COR-L47 (cell line): ENCODE results near the gene GPR68.
A peak's percentile ranks its signal among the peaks of the same experiment; 100 is the strongest.

Experiments
- DNase-seq: peaks from one replicate; lab custom pipeline; 2025; lab: John Stamatoyannopoulos, UW

The GPR68 gene, protein sequence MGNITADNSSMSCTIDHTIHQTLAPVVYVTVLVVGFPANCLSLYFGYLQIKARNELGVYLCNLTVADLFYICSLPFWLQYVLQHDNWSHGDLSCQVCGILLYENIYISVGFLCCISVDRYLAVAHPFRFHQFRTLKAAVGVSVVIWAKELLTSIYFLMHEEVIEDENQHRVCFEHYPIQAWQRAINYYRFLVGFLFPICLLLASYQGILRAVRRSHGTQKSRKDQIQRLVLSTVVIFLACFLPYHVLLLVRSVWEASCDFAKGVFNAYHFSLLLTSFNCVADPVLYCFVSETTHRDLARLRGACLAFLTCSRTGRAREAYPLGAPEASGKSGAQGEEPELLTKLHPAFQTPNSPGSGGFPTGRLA

GRCh38 chr14:91244501-91244901 is at the start of gene GPR68:
GPR68 (minus strand) TSS chr14:91244704; CDS start chr14:91235050, 9,654 bp downstream.
- peak; percentile 66 for DNase-seq

- no peak for DNase-seq
Observed at GRCh38 chr14:91294153-91294552, 49.6 kb upstream of the GPR68 start.

DNA sequence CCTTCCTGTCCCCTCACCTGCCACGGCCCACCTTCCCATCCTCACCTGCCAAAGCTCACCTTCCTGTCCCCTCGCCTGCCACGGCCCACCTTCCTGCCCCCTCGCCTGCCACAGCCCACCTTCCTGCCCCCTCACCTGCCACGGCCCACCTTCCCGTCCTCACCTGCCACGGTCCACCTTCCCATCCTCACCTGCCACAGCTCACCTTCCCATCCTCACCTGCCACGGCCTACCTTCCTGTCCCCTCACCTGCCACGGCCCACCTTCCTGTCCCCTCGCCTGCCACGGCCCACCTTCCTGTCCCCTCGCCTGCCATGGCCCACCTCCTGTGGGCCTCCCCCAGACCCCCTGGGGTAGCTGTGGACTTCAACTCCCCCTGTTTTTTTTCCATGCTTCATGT is 48.8 kb upstream of the GPR68 start:
- DNase-seq = no peak

DNA sequence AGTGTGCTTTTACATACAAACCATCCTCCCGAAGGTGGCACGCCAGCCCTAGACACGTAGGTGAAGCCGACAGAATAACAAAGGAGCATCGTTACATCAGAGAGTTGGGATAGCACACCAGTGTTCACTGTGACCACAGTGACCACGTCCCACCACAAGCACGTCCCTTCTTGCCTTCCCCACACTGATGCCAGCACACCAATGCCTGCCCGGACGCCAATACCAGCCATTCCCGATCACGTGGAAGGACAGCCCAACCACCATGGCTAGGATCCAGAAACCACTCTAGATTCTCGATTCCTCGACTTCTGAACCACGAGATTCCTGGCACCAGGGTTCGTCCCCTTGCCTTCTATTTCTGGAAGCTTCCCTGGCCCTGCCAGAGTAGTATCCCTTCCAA is 48.0 kb upstream of the GPR68 start:
- DNase-seq = no peak

DNA sequence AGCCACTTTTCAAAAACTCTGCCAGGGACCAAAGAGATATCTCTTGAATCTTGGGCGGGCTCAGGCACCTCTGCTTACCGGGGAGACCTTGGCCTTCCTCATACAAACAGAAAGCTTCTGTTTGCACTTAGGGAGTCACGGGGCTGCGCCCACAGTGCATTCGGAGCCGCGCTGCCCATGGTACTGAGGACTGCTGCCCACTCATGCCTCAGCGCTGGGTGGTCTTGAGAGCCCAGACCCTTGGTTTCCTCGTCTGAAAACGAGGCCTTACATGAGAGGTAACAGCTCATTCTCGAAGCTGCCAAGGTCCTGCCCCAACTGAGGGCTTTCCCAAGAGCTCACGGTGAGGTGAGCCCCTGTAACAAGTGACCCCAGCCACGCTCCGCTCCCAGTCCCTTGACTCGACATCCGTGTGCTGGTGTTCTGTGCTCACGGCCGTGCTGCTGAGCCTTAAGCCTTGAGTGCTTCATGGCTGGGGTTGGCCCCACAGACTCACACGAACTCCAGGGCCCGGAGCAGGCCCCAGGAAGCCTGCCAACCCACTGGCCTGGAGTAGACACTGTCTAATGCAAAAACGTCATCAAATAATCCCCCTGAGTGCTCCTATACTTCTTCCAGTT is 47.4 kb upstream of the GPR68 start:
- DNase-seq = no peak

DNA sequence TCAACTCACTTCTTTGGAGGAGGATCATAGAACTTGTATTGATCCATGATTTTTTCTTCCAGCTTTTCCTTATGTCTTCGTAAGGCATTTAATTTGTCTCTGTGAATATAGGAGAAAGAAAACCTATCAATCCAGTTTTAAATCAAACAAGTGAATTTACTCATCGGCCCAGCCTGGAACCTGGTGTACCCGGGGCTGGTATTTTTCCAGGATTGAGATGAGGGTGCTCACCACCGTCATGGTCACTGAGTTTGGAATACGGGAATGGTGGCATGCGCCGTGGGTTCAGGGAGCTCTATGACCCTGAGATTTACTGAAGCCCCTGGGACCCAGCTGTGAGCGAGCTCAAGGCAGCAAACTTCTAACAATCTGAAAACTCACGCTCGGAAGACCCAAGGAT is 46.5 kb upstream of the GPR68 start:
- no peak for DNase-seq

GRCh38 chr14:91289464-91289863 is 45.0 kb upstream of the GPR68 start:
- DNase-seq = no peak

DNA sequence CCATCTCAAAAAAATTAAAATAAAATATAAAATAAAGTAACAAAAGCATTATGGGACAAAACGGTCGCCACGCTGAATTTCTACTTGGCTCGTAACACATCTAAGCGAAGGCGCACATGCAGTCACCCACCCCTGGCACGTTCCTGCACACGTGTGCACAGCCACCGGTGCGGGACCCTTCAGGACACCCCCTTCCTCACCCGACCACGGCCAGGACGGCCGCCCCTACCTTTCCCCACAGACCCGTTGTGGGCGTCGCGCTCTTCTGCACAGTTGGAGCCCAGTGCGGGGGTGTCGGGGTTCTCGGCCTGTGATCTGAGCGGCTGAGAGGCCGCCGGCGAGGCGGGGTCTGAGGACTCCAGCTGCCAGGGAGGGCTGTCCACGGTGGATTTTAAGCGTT is 44.4 kb upstream of the GPR68 start:
- DNase-seq = no peak

- DNase-seq = peak; percentile 73
Observed at GRCh38 chr14:91286530-91286937, 42.0 kb upstream of the GPR68 start.

DNA sequence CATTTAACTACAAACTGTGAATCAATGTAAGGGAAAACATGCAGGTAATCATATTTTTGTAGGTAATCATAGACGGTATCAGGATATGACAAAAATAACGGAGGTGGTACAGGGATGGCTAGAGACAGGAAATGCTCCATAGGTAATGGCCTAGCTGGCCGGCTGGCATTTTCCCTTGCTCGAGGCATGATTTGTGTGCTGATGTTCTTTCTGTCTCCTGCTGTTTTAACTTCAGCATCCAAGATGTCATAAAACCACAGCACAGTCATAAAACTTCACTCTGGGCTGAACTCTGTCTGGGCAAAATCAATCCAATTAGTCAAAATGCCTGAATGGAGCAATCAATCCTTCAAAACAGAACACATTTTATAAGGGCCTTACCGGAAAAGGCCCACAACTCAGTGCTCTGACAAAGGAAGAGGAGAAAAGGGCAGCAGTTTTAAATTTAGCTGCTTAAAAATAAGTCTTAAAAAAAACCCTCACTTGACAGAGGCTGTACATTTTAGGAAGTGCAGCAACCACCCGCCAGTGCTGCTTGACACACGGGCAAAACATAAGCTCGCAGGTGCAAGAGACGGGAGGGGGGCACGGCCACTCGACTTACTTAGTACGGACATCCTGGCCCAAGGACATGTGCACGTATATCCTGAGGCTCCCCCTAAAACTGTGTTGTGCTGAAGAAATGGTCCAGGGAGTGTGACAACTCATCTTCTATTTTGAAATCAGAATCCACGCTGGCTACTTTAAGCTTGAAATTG is 40.5 kb upstream of the GPR68 start:
- no peak for DNase-seq

GRCh38 chr14:91284146-91284790 is 39.8 kb upstream of the GPR68 start:
- no peak for DNase-seq

DNA sequence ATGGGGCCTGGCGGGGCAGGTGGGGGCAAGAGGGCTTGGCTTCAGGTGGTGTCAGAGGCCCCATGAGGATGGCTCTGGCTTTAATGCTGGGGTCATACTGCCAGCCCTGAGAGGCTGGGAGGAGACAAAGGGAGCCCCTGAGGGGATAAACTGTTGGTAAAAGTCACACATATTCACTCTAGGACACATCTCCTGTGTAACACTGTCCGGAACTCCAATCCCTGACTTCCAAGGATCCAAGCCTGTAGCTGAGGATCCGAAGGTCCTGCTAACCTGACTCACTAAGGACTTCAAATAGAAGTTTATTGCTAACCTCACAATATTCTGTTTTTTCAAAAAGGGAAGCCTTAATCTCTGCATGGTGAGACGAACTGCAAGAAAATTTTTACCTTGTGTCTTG is 39.2 kb upstream of the GPR68 start:
- no peak for DNase-seq

- DNase-seq = no peak
Observed at GRCh38 chr14:91282954-91283645, 38.6 kb upstream of the GPR68 start.

DNA sequence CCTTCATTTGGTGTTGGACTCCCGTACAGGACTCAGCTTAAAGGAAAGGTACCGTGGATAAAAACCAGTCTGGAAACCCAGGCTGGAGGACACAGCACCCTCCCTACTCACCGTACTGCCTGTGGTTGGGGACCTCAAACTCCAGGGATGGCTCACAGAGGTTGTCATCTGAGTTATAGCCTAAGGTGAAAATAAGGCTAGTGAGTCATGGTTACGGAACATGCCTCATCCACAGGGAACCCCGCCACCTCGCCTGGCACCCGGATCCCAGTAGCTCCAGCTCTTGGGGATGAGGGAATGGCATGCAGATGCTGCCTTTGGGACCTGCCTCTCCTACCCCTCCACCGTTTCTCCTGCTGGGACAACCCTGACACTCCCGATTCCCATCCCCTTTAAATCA is 36.8 kb upstream of the GPR68 start:
- DNase-seq = no peak

DNA sequence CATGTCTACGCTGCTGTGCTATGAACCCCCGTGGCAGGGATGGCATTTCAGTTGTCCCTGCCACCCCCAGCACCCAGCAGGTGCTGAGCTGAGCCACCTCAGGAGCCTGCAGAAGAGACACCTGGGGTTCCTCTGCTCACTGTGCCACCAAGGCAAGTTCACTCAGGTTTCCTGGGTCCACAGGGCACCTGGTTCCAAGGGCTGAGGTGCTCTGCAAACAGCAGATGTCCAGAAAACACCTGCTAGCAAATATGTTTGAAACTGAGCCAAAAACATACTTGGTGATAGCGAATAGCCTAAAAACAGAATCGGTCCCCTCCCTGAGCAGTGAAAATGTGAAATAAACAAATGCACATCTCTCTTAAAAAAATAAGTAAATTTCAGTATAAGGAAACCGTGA is 35.6 kb upstream of the GPR68 start:
- peak; percentile 89 for DNase-seq

- no peak for DNase-seq
Observed at GRCh38 chr14:91279354-91279753, 34.9 kb upstream of the GPR68 start.

DNA sequence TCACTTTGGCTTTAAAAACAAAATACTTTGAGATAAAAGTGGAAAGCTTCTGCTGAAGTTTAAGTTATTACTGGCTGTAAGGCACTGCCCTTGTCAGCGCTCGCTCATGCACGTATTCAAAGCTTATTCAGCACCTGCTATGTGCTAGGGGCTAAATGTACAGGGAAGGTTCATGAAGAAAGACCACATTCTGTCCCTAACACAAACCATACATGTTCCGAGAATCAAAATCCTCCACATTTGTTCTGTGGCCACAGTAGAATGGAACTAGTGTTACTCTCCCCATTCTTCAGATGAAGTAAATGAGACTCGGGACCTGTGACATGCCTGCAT is 33.8 kb upstream of the GPR68 start:
- no peak for DNase-seq

DNA sequence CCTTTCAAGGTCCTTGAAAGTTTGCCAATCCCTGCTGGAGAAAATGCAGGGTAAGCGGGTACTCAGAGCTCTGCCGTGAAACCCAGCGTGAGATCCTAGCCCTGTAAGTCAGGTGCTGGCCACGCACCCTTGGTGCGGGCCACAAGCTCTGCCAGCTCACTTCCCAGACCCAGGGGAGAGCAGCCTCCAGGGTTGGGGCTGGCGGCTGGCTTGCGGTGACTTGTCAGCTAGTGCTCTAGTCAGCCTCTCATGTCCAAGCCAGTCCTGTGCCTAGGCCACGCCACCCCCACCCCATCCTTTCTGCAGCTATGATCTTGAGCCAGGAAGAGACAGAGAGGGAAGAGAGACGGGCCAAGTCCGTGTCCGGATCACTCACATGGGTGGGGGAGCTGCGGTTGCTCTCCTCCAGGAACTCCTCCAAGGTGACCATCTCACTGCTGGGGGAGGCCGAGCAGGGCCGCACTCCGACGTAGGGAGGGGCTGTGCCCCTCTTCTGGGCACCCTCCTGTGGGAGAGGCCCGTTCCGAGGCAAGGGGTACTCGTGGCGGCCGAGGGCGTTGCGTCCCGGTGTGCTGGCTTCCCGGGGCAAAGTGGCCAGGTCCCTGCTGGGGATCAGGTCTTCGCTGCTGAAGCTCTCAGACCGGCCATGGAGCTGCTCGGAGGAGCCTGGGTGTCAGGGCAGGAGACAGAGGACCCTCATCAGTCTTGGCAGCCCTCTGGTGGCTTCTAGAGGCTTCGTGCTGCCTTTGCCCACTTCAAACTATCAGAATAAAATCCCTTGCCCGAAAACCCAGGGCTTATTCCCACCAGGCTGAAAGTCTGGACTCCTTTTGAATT is 33.3 kb upstream of the GPR68 start:
- no peak for DNase-seq

GRCh38 chr14:91274796-91275195 is 30.3 kb upstream of the GPR68 start:
- no peak for DNase-seq

DNA sequence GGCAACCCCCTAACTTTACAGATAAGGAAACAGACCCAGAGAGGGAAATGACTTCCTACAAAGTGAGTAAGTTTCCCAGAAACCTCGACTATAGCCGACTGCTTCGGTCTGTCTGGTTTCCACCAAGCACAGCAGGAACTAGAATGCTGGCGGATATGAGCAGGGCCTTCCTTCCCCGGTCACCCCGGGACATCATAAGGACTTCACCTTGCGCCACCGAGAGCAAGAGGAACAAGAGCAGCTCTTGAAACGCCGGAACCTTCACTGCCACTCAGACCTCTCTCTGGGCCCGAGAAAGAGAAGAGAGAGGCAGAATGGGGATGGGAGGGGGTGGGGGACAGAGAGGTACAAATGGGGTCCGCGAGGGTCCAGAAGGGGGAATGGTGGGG is 29.4 kb upstream of the GPR68 start:
- DNase-seq = no peak

- no peak for DNase-seq
Observed at GRCh38 chr14:91273273-91273884, 28.9 kb upstream of the GPR68 start.
